OCI-M2 (cell line): Measurements from ENCODE around the gene TFR2.

Experiments
- DNase-seq: peaks from one replicate; lab custom pipeline; 2025; ENCODE audit not compliant: unreplicated experiment; lab: John Stamatoyannopoulos, UW

The TFR2 gene

DNA sequence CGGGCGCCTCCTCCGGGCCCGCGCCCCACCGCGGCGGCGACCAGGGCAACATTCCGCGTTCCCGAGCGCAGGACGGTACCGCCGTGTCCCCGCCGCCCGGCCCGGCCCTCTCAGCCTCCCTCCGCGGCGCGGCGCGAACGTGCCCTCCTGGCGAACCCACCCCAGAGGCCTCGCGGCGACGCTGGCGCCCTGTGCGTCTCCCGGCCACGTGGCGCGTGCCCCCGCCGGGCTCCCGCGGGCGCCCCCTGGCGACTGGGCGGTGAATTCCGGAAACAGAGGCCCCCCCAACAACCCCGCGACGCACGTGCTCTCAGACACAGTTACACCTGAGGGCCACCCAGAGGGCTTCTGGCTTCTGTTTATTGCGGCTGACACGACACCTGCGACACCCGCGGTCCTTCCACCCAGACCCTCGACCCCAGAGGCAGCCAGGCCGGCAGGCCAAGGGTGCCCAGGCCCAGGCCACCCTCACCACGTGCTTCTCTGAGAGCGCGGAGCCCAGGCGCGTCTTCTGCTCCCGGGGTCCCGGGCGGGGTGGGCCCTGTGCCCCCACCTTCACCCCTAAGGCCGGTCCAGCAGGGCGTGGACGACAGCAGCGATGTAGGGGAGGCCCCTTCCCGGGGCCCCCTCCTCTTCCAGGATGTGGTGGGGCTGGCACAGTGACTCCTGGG, 67.5 kb downstream of the TFR2 start, which contains the start of gene SAP25:
TSS of gene SAP25 (minus strand) at position 210 of the 671 bp plus-strand sequence. CDS start at position 52, 158 bp downstream.
- DNase-seq: no peak

DNA sequence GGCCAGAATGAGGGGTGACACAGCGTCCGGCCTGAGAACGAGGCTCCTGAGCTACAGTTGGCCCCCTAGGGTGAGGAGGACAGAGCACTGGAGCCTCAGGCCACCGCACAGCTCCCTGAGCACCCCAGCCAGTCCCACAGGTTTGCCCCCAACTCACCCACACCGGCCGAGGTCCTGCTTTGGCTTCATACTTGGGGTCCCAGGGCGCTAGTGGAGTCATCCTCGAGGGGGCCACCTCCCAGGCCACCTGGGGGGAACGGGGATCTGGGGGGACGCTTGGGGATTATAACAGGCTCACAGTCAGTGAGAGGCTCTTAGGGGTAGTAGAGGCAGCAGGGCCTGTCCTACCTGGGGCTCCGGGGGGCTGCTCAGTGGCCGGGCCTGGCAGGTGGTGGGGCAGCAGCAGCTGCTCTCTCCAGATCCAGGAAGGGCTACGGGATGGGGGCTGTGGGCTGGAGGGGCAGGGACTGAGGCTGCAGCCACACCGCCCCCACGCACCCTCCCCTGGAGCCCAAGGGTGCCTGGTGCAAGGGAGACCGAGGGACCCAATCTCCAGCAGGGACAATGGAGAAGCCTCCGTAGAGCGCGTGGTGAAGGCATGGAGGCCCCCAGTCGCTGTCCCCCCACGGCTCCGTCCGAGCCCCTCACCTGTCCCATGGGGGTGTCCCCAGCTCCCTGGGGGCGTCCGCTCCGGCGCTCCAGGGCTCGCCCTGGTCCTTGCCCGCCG, 68.2 kb downstream of the TFR2 start:
- DNase-seq: no peak

DNA sequence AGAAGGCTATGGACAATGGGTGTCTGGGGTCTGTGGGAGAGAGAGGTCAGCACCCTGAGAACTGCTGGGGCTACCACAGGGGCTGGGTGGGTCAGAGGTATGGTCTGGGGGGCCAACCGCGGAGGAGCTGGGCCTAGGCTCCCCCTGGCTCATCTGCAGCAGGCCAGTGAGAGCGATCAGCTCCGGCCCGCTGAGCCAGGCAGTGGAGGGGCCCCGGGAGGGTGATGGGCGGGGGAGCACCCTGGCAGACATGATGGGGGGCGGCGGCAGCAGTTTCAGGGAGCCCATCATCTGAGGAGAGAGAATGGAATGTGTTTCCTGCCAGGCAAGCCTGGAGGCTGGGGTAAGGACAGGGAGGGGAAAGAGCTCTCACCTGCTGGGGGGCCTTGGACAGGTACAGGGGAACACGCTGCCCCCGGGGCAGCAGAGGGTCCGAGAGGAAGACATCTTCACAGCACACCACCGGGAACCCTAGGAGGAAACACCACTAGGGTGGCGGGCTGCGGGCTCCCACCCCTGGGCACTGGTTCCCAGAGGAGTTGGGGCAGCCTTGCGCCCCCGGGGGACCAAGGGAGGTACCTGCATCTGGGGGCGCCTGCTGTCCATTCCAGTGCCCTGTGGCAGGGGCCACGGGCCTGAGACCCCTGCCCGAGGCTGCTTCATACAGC, 68.9 kb downstream of the TFR2 start:
- no peak for DNase-seq

- DNase-seq: no peak
These were observed 69.6 kb downstream of the TFR2 start for GRCh38 chr7:100571829-100572116.

GRCh38 chr7:100570954-100571828, 70.2 kb downstream of the TFR2 start:
- DNase-seq: no peak
